ENCODE measurements around the gene ARFIP2.
A peak's percentile ranks its signal among the peaks of the same experiment; 100 is the strongest.

The ARFIP2 gene

GRCh38 chr11:6442441-6442840, 38.7 kb downstream of the ARFIP2 start:
- DNase-seq (ENCODE audit: low spot score): no peak

GRCh38 chr11:6440906-6441358, 40.2 kb downstream of the ARFIP2 start, which contains the start of gene HPX:
Gene HPX (minus strand): TSS chr11:6440987. CDS start chr11:6440963, 24 bp downstream.
- DNase-seq (ENCODE audit: low spot score): no peak

GRCh38 chr11:6438979-6439571, 42.1 kb downstream of the ARFIP2 start:
- DNase-seq (ENCODE audit: low spot score): peak; percentile 76

- no peak for DNase-seq (ENCODE audit: low spot score)
Measured at GRCh38 chr11:6437993-6438392, 43.1 kb downstream of the ARFIP2 start.

GRCh38 chr11:6437423-6437822, 43.7 kb downstream of the ARFIP2 start:
- DNase-seq (ENCODE audit: low spot score): no peak

GRCh38 chr11:6433998-6434660, 47.0 kb downstream of the ARFIP2 start:
- DNase-seq (ENCODE audit: low spot score): no peak

- DNase-seq (ENCODE audit: low spot score): no peak
Measured at GRCh38 chr11:6431861-6432260, 49.3 kb downstream of the ARFIP2 start.

- peak; percentile 42 for DNase-seq (ENCODE audit: low spot score)
Measured at GRCh38 chr11:6427516-6427915, 53.6 kb downstream of the ARFIP2 start.
